GM18505 (cell line): ENCODE results near the gene TRIML1.

Experiments
- ATAC-seq: cut with Tn5 transposase; IDR thresholded peaks from one replicate; pipeline ENCODE4 v1.9.1; 2021; ENCODE audit not compliant: unreplicated experiment
- POLR2A ChIP-seq: IDR thresholded peaks from 4 replicates; pipeline ENCODE4 v1.6.1; 2011; ENCODE audit warnings: borderline replicate concordance; ENCODE audit not compliant: insufficient read depth, insufficient read length; ENCODE audit errors: extremely low read depth

TRIML1 gene, protein sequence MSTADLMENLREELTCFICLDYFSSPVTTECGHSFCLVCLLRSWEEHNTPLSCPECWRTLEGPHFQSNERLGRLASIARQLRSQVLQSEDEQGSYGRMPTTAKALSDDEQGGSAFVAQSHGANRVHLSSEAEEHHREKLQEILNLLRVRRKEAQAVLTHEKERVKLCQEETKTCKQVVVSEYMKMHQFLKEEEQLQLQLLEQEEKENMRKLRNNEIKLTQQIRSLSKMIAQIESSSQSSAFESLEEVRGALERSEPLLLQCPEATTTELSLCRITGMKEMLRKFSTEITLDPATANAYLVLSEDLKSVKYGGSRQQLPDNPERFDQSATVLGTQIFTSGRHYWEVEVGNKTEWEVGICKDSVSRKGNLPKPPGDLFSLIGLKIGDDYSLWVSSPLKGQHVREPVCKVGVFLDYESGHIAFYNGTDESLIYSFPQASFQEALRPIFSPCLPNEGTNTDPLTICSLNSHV

DNA sequence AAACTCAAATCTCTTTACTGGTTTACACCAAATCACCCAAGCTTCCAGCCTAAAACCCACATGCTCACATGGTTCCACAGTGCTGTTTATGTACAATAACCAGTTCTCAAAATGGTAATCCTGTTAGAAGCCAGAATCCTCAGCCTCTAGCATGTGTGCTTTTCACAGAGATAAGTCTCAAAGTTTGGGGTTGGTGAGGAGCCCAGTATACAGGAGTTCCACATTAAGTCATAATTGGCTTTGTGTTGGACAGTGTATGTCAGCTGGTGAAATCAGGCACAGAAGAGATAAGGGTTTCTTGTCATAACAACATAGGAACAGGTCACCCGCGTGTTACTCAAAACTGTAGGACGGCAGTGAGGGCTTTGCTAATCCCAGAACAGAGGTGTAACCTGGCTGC, at the start of gene TRIML1:
Gene TRIML1 (plus strand): TSS at position 301 of the 400 bp plus-strand sequence. CDS start 118 bp downstream, outside the sequence.
- no peak for ATAC-seq
- no peak for TF ChIP-seq POLR2A

- no peak for ATAC-seq
- no peak for TF ChIP-seq POLR2A
These were observed 46.4 kb upstream of the TRIML1 start for GRCh38 chr4:188092824-188093223.

GRCh38 chr4:188106454-188106853, 32.8 kb upstream of the TRIML1 start:
- ATAC-seq, result no peak
- no peak for TF ChIP-seq POLR2A

GRCh38 chr4:188107931-188108843, 31.1 kb upstream of the TRIML1 start:
- no peak for TF ChIP-seq POLR2A
- no peak for ATAC-seq

DNA sequence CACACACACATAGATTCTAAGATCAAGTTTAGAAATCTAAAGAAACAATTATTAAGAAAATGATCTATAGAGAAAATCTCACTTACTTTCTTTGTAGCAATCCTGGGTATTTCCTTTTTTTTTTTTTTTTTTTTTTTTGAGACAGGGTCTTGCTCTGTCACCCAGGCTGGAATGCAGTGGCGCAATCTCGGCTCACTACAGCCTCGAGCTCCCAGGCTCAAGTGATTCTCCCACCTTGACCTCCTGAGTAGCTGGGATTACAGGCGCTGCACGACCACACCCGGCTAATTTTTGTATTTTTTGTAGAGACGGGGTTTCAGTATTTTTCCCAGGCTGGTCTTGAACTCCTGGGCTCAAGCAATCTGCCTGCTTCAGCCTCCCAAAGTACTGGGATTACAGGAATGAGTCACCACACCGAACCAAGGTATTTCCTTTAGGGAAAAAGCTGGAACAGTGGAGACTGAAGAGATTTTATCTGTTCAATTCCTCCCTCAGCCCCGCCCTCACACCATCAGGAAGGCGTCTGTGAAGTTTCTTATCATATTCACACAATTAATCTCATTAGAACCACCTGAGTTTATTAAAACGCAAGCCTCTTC, 30.0 kb upstream of the TRIML1 start, which contains the start of gene TRIML2:
Gene TRIML2 (minus strand): TSS at position 447 of the 599 bp plus-strand sequence. CDS start 4,235 bp downstream, outside the sequence.
- ATAC-seq, result no peak
- no peak for TF ChIP-seq POLR2A

DNA sequence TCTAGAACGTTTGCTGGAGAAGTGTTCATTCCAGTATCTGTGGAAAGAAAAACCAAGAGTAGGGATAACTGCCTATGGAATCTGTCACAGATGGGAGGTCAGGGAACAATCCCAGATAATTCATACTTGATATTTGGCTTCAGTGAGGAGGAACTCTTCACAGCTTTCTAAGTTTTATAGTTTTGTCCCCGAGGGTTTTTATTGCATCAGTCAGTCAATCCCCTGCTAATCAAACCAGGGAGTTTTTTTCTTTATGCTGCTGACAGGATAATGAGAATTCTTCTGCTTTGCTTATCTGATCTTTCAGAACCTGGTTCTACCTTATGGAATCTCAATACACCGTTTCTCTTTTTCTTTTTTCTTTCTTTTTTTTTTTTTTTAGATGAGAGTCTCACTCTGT, 29.2 kb upstream of the TRIML1 start:
- ATAC-seq, result no peak
- TF ChIP-seq POLR2A, result no peak

- ATAC-seq, result no peak
- no peak for TF ChIP-seq POLR2A
These were observed 28.3 kb upstream of the TRIML1 start for GRCh38 chr4:188110741-188111471.

GRCh38 chr4:188111955-188112354, 27.3 kb upstream of the TRIML1 start:
- TF ChIP-seq POLR2A, result no peak
- no peak for ATAC-seq

- TF ChIP-seq POLR2A, result no peak
- ATAC-seq, result no peak
These were observed 26.1 kb upstream of the TRIML1 start for GRCh38 chr4:188113156-188113555.

DNA sequence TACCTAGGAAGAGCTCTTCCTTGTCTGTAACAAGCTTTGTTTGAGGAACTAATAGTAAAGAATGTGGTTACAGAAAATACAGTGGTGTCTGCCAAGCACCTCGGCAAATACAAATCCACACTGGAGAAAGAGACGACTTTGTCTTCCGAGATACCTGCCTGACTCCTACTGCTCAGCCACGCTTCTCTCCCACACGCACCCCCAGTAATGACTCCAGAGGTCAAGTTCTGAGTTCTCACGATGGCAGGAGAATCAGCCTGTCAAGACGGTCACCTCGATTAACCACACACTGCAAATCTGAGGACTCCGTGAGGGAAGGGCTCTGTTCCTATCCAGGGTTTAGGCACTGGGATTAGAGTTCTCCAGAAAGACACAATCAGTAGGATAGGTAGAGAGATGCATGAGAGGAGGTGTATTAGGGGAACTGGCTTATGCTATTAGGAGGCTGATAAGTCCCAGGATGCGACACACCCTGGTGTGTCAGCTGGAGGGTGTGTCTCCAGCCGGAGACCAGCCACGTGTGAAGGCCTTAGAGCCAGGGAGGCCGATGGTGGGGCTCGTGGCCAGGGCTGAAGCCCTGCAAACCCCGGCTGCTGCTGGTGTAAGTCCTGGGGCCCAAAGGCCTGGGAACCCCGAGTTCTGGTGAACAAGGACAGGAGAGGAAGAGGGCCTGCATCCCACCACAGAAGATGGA, 21.5 kb upstream of the TRIML1 start:
- ATAC-seq, result no peak
- no peak for TF ChIP-seq POLR2A

DNA sequence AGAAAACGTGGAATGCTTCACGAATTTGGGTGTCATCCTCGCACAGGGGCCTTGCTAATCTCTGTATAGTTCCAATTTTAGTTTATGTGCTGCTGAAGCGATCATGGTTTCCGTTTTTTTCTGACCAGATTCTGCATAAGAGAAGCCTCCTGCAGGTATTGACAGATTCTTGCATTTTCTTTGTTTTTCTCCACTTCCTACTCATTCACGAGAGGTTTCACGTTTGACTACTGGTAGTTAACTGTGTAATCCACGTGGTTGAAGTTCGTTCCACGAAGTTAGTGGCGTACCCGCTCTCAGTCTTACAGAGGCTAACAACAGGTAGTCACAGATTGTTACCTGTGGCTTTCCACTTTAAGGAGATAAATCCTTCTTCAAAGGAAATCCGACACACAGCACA, 17.7 kb upstream of the TRIML1 start:
- no peak for TF ChIP-seq POLR2A
- ATAC-seq, result no peak
